Measurements from ENCODE around the gene TDRD6.
A peak's percentile ranks its signal among the peaks of the same experiment; 100 is the strongest.

TDRD6 gene

DNA sequence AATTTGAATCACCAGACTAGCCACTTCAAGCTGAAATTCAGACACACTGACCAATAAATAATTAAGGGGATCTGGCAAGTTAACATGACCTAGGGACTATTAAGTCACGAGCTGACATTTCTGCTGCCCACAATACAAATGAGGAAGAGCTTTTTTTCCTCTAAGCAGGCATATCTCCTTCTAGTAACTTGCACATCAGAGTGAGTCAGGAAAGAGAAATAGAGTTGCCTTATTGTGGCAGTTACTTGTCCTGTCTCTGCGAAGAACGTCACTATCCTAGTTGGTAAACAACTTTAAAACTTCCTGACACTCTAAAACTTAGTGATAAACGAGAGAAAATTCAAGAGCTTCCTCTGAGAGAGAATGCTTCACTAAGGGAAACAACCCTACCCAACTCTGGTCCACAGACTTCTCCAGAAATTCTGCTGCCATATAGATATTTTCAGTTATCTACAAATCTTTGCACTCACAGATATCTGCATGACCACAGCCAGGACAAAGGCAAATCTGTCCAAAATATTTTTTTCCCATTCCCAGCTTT is 43.3 kb downstream of the TDRD6 start:
- DNase-seq (ENCODE audit: low read depth): no peak
- TF ChIP-seq CTCF (conservative IDR thresholded peaks at IDR 0.05; ENCODE audit: control insufficient read depth, insufficient read depth, low read depth, low read length): no peak
- H3K4me3 ChIP-seq (ENCODE audit: control insufficient read depth, low read depth, low read length): no peak overlapping the region

- DNase-seq (ENCODE audit: low read depth): no peak
- H3K4me3 ChIP-seq (ENCODE audit: control insufficient read depth, low read depth, low read length): no peak overlapping the region
- TF ChIP-seq CTCF (conservative IDR thresholded peaks at IDR 0.05; ENCODE audit: control insufficient read depth, insufficient read depth, low read depth, low read length): no peak
Measured at GRCh38 chr6:46733341-46733801, 45.7 kb downstream of the TDRD6 start.

DNA sequence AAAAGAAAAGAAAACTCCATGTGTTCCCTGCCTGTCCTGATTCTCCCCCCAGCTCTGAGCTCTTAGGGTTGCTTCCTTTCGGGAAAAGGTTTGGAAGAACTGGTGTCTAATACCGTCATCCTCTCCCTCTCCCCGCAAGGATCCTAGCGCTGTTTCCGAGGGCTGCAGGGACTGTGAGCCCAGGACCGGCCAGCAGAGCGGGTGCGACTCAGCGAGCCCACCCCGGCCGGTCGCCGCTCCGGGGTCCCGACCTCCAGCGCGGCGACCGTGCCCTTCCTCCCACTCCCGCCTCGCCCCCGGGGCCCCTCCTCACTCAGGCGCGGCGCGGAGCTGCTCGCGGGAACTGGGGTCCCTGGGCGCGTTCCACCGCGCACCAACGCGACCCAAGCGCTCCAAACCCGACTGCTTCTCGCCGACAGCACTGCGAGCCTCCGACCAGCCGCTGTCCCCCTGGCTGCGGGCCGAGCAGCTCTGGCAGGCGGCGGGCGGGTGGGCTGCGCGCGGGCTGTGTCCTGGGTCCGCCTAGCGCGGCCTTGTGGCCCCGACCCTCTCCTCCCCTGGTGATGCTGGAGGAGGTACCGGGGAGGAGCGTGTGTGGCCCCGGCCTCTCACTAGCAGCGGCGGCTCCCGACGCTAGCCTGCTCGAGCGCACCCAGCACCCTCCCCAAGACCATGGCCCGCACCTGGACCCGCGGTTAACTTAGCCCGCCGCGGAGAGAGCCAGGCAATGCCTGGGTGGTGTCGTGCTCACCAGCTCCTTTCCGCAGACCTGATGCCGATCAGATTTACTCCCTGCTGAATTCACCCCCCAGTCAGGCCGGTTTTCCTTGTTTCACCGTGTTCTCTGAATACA is 47.4 kb downstream of the TDRD6 start, which contains the start of gene PLA2G7:
TSS of gene PLA2G7 (minus strand) at position 509 of the 853 bp plus-strand sequence. CDS start 12,484 bp downstream, outside the sequence.
- peak within 1 kb of the TSS; percentile 29 for H3K4me3 ChIP-seq (ENCODE audit: control insufficient read depth, low read depth, low read length)
- peak; percentile 18 for DNase-seq (ENCODE audit: low read depth)
- no peak for TF ChIP-seq CTCF (conservative IDR thresholded peaks at IDR 0.05; ENCODE audit: control insufficient read depth, insufficient read depth, low read depth, low read length)

DNA sequence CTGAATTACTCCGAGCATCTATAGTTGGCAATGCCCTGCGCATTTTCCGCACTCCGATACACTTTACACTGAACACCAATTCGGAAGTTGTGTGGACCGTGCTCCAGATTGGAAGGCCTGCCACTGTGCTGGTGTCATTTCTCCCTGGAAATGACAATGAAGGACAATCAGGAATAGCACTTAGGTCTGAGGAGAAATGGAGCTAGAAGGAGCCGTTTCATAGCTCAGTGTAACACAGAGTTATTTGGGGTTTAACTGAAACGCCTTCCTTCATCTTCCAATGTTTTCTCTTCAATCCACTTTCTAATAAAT is 48.0 kb downstream of the TDRD6 start:
- no peak for DNase-seq (ENCODE audit: low read depth)
- no peak for TF ChIP-seq CTCF (conservative IDR thresholded peaks at IDR 0.05; ENCODE audit: control insufficient read depth, insufficient read depth, low read depth, low read length)
- peak overlapping the region; percentile 9 for H3K4me3 ChIP-seq (ENCODE audit: control insufficient read depth, low read depth, low read length)

GRCh38 chr6:46736906-46737305 is 49.2 kb downstream of the TDRD6 start:
- DNase-seq (ENCODE audit: low read depth): no peak
- H3K4me3 ChIP-seq (ENCODE audit: control insufficient read depth, low read depth, low read length): no peak overlapping the region
- TF ChIP-seq CTCF (conservative IDR thresholded peaks at IDR 0.05; ENCODE audit: control insufficient read depth, insufficient read depth, low read depth, low read length): no peak

GRCh38 chr6:46741482-46741881 is 53.8 kb downstream of the TDRD6 start:
- DNase-seq (ENCODE audit: low read depth): no peak
- no peak for TF ChIP-seq CTCF (conservative IDR thresholded peaks at IDR 0.05; ENCODE audit: control insufficient read depth, insufficient read depth, low read depth, low read length)
- no peak overlapping the region for H3K4me3 ChIP-seq (ENCODE audit: control insufficient read depth, low read depth, low read length)
